ENCODE results near the gene PCDH11Y.
"Not testable (repeated sequence)": the region's sequence is repeated elsewhere in the genome, so short reads cannot be mapped to it uniquely, and the experiment has no call there.

DNA sequence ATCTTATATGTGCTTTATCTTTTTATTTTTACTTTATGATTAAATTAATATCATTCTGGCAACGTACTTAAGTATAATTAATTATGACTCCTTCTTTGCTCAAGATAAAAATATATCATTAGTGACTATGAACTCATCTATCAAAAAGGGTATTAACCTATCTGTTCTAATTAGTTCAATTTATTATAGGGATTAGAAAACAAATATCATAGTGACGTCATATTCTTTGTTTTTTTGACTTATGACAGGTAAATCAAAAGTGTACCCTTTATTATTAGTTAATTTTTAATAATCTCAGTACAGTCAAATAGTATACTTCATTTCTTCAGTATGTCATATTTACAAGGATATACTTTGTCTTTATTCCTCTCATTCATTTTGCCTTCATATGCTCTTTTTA is 638.5 kb downstream of the PCDH11Y start:
- TF ChIP-seq CTCF (IDR thresholded peaks at IDR 0.05; ENCODE audit: insufficient read depth, low read length); GABPA (IDR thresholded peaks at IDR 0.05; ENCODE audit: low read depth); REST (IDR thresholded peaks at IDR 0.05; ENCODE audit: insufficient replicate concordance, low read depth); POLR2AphosphoS5 (IDR thresholded peaks at IDR 0.05; ENCODE audit: low read depth); SPI1 (IDR thresholded peaks at IDR 0.05; ENCODE audit: borderline replicate concordance, low read depth): not testable (repeated sequence)
